ENCODE measurements around the gene DNAH8. TPM values are rescaled to one million over a fixed set of nuclear protein-coding genes. Genes with fewer than 3 reads are reported as not detected.

DNAH8 gene
- total and polyA plus RNA-seq, 10 donors: 0.20 to 15.6 (median 5.2) TPM

- no peak for TF ChIP-seq POLR2AphosphoS5 (IDR thresholded peaks at IDR 0.05)
- 63 to 71% (median 66%) methylated on average over 14 of the region's 14 CpGs for WGBS, 5 donors
- H3K27me3 ChIP-seq (replicated peaks in 1 of 7): peaks cover 0 to 45% (median 0%) of the 10 kb centered on the region in 7 donors
- H3K27ac ChIP-seq: no peak overlapping the region
- no peaks in the 10 kb centered on the region for H3K9me3 ChIP-seq
- no peak overlapping the region for H3K4me3 ChIP-seq
- peak; percentile 30 for DNase-seq
- intact Hi-C loops (cut with DNase I; ENCODE audit: low total_unique reads): no loop called here
- H3K4me1 ChIP-seq: no peaks in the 10 kb centered on the region
- no peaks in the 10 kb centered on the region for H3K36me3 ChIP-seq
Observed at GRCh38 chr6:39059496-39060310, 344.6 kb downstream of the DNAH8 start.

- Histone ChIP-seq H3K9me3 (no peaks in the 10 kb centered on the region), H3K4me3 (no peak overlapping the region), H3K4me1 (no peaks in the 10 kb centered on the region), H3K27ac (no peak overlapping the region), H3K27me3 (replicated peaks in 1 of 7) (peaks cover 0 to 54% (median 0%) of the 10 kb centered on the region in 7 donors), H3K36me3 (no peaks in the 10 kb centered on the region)
- no peak for DNase-seq
- no peak for TF ChIP-seq POLR2A (IDR thresholded peaks at IDR 0.05)
- no peak for TF ChIP-seq POLR2AphosphoS5 (IDR thresholded peaks at IDR 0.05)
- TF ChIP-seq CTCF (IDR thresholded peaks at IDR 0.05 in 8 of 11, conservative IDR thresholded peaks at IDR 0.05 in 3 of 11): no peak
- intact Hi-C loops (cut with DNase I; ENCODE audit: low total_unique reads): no loop called here
- WGBS, 5 donors: 71 to 87% (median 79%) methylated on average over 7 of the region's 7 CpGs
Observed at GRCh38 chr6:39060467-39061160, 345.5 kb downstream of the DNAH8 start.

- H3K27me3 ChIP-seq (replicated peaks in 1 of 7): peaks cover 0 to 60% (median 0%) of the 10 kb centered on the region in 7 donors
- no peak overlapping the region for H3K27ac ChIP-seq
- TF ChIP-seq POLR2AphosphoS5 (IDR thresholded peaks at IDR 0.05) (no peak), POLR2A (IDR thresholded peaks at IDR 0.05) (no peak)
- no peak for DNase-seq
- H3K9me3 ChIP-seq: no peaks in the 10 kb centered on the region
- 50 to 58% (median 53%) methylated on average over 6 of the region's 6 CpGs for WGBS, 5 donors
- H3K4me3 ChIP-seq: no peak overlapping the region
- intact Hi-C loops (cut with DNase I; ENCODE audit: low total_unique reads): no loop called here
- H3K36me3 ChIP-seq: no peaks in the 10 kb centered on the region
- no peaks in the 10 kb centered on the region for H3K4me1 ChIP-seq
Observed at GRCh38 chr6:39061182-39061581, 346.1 kb downstream of the DNAH8 start.

- H3K36me3 ChIP-seq: no peaks in the 10 kb centered on the region
- no peaks in the 10 kb centered on the region for H3K4me1 ChIP-seq
- 81 to 89% (median 84%) methylated on average over 3 of the region's 3 CpGs for WGBS, 5 donors
- TF ChIP-seq CTCF (IDR thresholded peaks at IDR 0.05 in 8 of 11, conservative IDR thresholded peaks at IDR 0.05 in 3 of 11) (no peak), POLR2A (IDR thresholded peaks at IDR 0.05) (no peak), POLR2AphosphoS5 (IDR thresholded peaks at IDR 0.05) (no peak)
- intact Hi-C loops (cut with DNase I; ENCODE audit: low total_unique reads): no loop called here
- peaks cover 0 to 64% (median 0%) of the 10 kb centered on the region in 7 donors for H3K27me3 ChIP-seq (replicated peaks in 1 of 7)
- DNase-seq: no peak
- H3K27ac ChIP-seq: no peak overlapping the region
- no peaks in the 10 kb centered on the region for H3K9me3 ChIP-seq
- H3K4me3 ChIP-seq: no peak overlapping the region
Observed at GRCh38 chr6:39061588-39061987, 346.5 kb downstream of the DNAH8 start.

All from spleen (tissue), 11 donors.